Pancreas (tissue), 10 donors: Measurements from ENCODE around the gene THNSL1. TPM values are rescaled to one million over a fixed set of nuclear protein-coding genes. Genes with fewer than 3 reads are reported as not detected.
A peak's percentile ranks its signal among the peaks of the same experiment; 100 is the strongest.

ENCODE experiments used
- ATAC-seq, 4 donors: fragments of 200-7000 bp; cut with Tn5 transposase; one replicate each; pipeline versions ENCODE4 v1.8.0 to v1.9.1; 2020; ENCODE audit warnings: mild to moderate bottlenecking in 4 of 4, moderate library complexity in 4 of 4
- DNase-seq, 6 donors: peaks; one replicate each; pipeline ENCODE4 v3.0.0-alpha.2; 2020
- FAIRE-seq: peaks from 2 replicates; lab custom pipeline; 2012; peaks lifted over from hg19 to GRCh38; lab: Jason Lieb, UNC
- H3K27ac ChIP-seq, 4 donors: fragments of 200-600 bp; sonication (generic); 1 replicate in 3 of 4; 2 replicates in 1 of 4; pipeline versions ENCODE4 v1.5.0 to v1.8.0; 2020
- H3K27me3 ChIP-seq, 4 donors: fragments of 200-600 bp; one replicate each; pipeline ENCODE4 v1.8.0; 2021
- H3K36me3 ChIP-seq, 3 donors: fragments of 200-600 bp; sonication (generic) in 1 of 3; one replicate each; pipeline versions ENCODE4 v1.5.0 to v1.8.0; 2020 to 2021
- H3K4me1 ChIP-seq, 3 donors: fragments of 200-600 bp; one replicate each; pipeline ENCODE4 v1.8.0; 2021
- H3K4me3 ChIP-seq, 4 donors: fragments of 200-600 bp; sonication (generic) in 2 of 4; one replicate each; pipeline versions ENCODE4 v1.5.0 to v1.8.0; 2020 to 2021
- H3K9me3 ChIP-seq, 4 donors: fragments of 200-600 bp; one replicate each; pipeline ENCODE4 v1.8.0; 2021
- CTCF ChIP-seq, 4 donors: fragments of 200-600 bp; sonication (generic) in 3 of 4; IDR thresholded peaks; one replicate each; pipeline versions ENCODE4 v1.5.0 to v1.8.0; 2021; ENCODE audit warnings: antibody characterized with exemption in 4 of 4
- WGBS, 2 donors: extraction: QIAGEN DNeasy Blood & Tissue Kit; methylation state at CpG; one replicate each; pipeline ENCODE4 v1.1.7; 2013; 5-methylcytosine and 5-hydroxymethylcytosine counted together
- intact Hi-C, 3 donors: fragments of 100-400 bp; cut with DNase I; formaldehyde crosslinking; loops; one replicate each; pipeline versions ENCODE4 v1.11.1 to v1.14.2; 2022
- polyA plus RNA-seq, 2 donors: library from polyadenylated mRNA; stranded (reverse); fragments of 200-250 nt; gene quantifications; one replicate each; pipeline ENCODE4 v1.2.3, GENCODE V29; 2013
- total RNA-seq, 6 donors: library from RNA; stranded (reverse); fragmentation: NEBNext Ultra II Directional in 4 of 6; extraction: Animal tissue kit (Norgen Biotek cat#: 25700) in 4 of 6; gene quantifications; one replicate each; pipeline versions ENCODE4 v1.2.1 to v1.2.4, GENCODE V29; 2021 to 2023
- donor health status: healthy with polysubstance abuse.
- donor health status: DM: no; HTN: no; CAD: no; lungs with moderate emphysema.
- donor health status: DM: no; HTN: no; CAD: no.
- donor health status: control.
- donor health status: control.
- donor health status: Bipolar disorder and iron deficiency.
- donor health status: DM: yes; HTN: yes; CAD: no.
- donor health status: DM: no; HTN: no; CAD: no.
- donor health status: DM: no; HTN: no; CAD: no.
- donor health status: DM: yes; HTN: yes; CAD: no.

THNSL1 gene
- total and polyA plus RNA-seq, 8 donors = 1.6 to 4.1 (median 2.9) TPM

GRCh38 chr10:24988831-24989640 is 27.4 kb upstream of the THNSL1 start:
- H3K4me3 ChIP-seq = no peak overlapping the region
- H3K9me3 ChIP-seq = no peaks in the 10 kb centered on the region
- no peak overlapping the region for H3K27ac ChIP-seq
- TF ChIP-seq CTCF (IDR thresholded peaks at IDR 0.05) = no peak
- no peak for DNase-seq
- intact Hi-C loops = loop anchor here in 1 of 3 donors (10.0 kb wide), 1 partner anchor 344 kb away; no protein-coding TSS in a partner anchor
- no peaks in the 10 kb centered on the region for H3K27me3 ChIP-seq
- no peaks in the 10 kb centered on the region for H3K36me3 ChIP-seq
- peaks cover 7 to 8% (median 7%) of the 10 kb centered on the region in 3 donors for H3K4me1 ChIP-seq
- FAIRE-seq = no peak
- ATAC-seq = peak in 2 of 4 donors; percentile 30 to 36
- 79 to 80% methylated on average over 12 of the region's 12 CpGs for WGBS, 2 donors

- TF ChIP-seq CTCF (IDR thresholded peaks at IDR 0.05) = no peak
- peak in 1 of 4 donors; percentile 51 for ATAC-seq
- Histone ChIP-seq H3K4me1 (peaks cover 7 to 8% (median 7%) of the 10 kb centered on the region in 3 donors), H3K4me3 (no peak overlapping the region), H3K27me3 (no peaks in the 10 kb centered on the region), H3K27ac (no peak overlapping the region), H3K36me3 (no peaks in the 10 kb centered on the region), H3K9me3 (no peaks in the 10 kb centered on the region)
- WGBS, 2 donors = 10 to 15% methylated on average over 1 of the region's 1 CpG
- intact Hi-C loops = loop anchor here in 2 of 3 donors (5.0 to 10.0 kb wide), 2 partner anchors 345 to 348 kb away; no protein-coding TSS in a partner anchor
- DNase-seq = no peak
- peak; percentile 92 for FAIRE-seq
These were observed 26.5 kb upstream of the THNSL1 start for GRCh38 chr10:24989867-24990266.

GRCh38 chr10:24991298-24991697 is 25.1 kb upstream of the THNSL1 start:
- H3K27ac ChIP-seq = no peak overlapping the region
- 84 to 89% methylated on average over 13 of the region's 13 CpGs for WGBS, 2 donors
- no peaks in the 10 kb centered on the region for H3K9me3 ChIP-seq
- DNase-seq = no peak
- FAIRE-seq = no peak
- no peaks in the 10 kb centered on the region for H3K27me3 ChIP-seq
- intact Hi-C loops = loop anchor here in 1 of 3 donors (5.0 kb wide), 1 partner anchor 349 kb away; no protein-coding TSS in a partner anchor
- no peak for ATAC-seq
- H3K4me1 ChIP-seq = peaks cover 7 to 8% (median 7%) of the 10 kb centered on the region in 3 donors
- no peak overlapping the region for H3K4me3 ChIP-seq
- no peak for TF ChIP-seq CTCF (IDR thresholded peaks at IDR 0.05)
- H3K36me3 ChIP-seq = no peaks in the 10 kb centered on the region

GRCh38 chr10:24992512-24993133 is 23.8 kb upstream of the THNSL1 start:
- H3K4me3 ChIP-seq = no peak overlapping the region
- H3K27me3 ChIP-seq = no peaks in the 10 kb centered on the region
- no peaks in the 10 kb centered on the region for H3K36me3 ChIP-seq
- H3K9me3 ChIP-seq = no peaks in the 10 kb centered on the region
- no peak for ATAC-seq
- intact Hi-C loops = loop anchor here in 1 of 3 donors (5.0 kb wide), 1 partner anchor 350 kb away; no protein-coding TSS in a partner anchor
- no peak for DNase-seq
- TF ChIP-seq CTCF (IDR thresholded peaks at IDR 0.05) = no peak
- H3K4me1 ChIP-seq = peaks cover 7 to 8% (median 7%) of the 10 kb centered on the region in 3 donors
- 82 to 86% methylated on average over 3 of the region's 3 CpGs for WGBS, 2 donors
- H3K27ac ChIP-seq = no peak overlapping the region
- FAIRE-seq = no peak
